ENCODE data around the gene ANKRD42.

DNA sequence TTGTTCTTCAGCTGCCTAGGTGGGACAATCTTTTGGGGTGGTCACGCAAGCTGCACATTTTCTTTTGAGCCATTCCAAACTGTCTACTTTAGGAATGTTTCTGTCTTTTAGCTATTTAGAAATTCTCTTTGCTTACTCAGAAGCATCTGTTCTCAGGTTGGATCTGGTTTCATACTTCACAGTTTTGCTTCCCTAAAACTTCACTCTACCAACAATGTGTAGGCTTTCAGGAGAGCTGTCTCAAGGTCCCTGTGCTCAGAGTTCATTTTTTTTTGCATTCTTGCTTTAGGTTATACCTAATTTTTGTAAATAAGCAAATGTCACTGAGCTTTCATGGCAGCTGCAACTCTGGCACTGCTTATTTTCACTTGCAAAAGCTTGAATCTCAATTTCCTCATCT, 55.9 kb downstream of the ANKRD42 start:
- TF ChIP-seq, protein P1, sequence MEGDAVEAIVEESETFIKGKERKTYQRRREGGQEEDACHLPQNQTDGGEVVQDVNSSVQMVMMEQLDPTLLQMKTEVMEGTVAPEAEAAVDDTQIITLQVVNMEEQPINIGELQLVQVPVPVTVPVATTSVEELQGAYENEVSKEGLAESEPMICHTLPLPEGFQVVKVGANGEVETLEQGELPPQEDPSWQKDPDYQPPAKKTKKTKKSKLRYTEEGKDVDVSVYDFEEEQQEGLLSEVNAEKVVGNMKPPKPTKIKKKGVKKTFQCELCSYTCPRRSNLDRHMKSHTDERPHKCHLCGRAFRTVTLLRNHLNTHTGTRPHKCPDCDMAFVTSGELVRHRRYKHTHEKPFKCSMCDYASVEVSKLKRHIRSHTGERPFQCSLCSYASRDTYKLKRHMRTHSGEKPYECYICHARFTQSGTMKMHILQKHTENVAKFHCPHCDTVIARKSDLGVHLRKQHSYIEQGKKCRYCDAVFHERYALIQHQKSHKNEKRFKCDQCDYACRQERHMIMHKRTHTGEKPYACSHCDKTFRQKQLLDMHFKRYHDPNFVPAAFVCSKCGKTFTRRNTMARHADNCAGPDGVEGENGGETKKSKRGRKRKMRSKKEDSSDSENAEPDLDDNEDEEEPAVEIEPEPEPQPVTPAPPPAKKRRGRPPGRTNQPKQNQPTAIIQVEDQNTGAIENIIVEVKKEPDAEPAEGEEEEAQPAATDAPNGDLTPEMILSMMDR (conservative IDR thresholded peaks at IDR 0.05; ENCODE audit: low read length) = no peak
- TF ChIP-seq EZH2phosphoT487 (IDR thresholded peaks at IDR 0.05; ENCODE audit: borderline replicate concordance) = no peak
